ENCODE data around the gene PXN.
"Not testable (repeated sequence)": the region's sequence is repeated elsewhere in the genome, so short reads cannot be mapped to it uniquely, and the experiment has no call there.

Gene PXN

DNA sequence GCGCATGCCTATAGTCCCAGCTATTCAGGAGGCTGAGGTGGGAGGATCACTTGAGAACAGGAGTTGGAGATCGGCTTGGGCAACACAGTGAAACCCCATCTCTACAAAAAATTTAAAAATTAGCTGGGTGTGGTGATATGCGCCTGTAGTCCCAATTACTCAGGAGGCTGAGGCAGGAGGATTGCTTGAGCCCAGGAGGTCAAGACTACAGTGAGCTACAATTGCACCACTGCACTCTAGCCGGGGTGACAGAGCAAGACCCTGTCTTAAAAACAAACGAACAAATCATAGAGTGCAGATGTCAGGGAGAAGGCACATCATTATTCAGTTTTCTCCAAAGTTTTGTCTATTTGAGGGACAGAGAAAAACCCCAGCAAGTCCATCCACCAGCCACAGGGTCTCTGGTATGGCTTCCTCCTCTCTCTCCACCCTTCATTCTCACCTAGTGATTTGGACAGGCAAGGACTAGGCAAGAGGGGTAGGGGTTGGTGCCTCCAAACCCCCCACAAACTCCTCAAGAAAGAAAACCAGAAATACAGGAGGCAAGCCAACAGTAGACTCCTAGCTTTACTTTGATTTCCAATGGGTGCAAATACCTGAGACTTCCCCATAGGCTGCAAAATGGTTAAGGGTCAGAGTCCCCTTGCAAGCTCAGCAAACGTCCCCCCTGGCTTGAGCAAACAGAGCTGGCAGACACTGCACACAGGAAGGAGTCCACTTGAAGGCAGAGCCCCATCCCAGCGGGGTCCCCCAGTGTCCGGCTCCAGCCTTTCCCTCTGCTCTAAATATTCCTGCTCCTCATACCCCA lies 38.1 kb downstream of the PXN start:
- no peak for DNase-seq (ENCODE audit: low spot score)

DNA sequence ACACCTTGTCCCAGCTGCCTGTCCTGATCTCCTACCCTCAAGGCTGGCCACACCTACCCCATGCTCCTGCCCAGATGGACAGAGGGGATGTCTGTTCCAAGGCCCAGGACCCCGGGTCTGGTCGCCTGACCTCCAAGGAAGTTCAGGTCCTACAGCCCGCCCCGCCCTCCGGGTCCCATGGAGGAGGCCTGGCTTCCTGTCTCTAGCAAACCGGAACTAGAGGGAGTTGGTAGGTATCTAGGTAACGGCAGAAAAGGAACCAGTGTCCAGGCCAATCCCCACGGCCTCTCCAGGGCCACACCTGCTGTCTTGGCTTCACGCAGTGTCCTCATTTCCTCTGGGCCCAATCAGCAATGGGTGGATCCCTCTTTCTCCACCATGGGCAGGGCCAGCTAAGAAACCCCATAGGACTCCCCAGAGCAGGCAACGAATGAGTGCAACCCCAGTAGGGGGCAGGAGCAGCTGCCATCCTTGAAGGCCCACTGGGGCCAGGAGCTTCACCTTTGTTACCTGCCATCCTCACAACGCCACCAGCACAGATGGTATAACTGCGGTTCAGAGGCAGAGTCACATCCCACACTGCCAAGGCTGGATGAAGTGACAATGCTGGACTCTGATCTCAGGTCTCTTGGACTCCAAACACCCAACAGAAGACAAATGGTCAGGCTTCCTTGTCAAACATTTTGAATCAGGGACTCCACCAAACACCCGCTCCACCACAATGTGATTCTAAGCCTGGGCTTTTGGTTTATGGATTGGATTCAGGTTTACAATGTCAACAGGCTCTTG lies 39.5 kb downstream of the PXN start:
- no peak for DNase-seq (ENCODE audit: low spot score)

DNA sequence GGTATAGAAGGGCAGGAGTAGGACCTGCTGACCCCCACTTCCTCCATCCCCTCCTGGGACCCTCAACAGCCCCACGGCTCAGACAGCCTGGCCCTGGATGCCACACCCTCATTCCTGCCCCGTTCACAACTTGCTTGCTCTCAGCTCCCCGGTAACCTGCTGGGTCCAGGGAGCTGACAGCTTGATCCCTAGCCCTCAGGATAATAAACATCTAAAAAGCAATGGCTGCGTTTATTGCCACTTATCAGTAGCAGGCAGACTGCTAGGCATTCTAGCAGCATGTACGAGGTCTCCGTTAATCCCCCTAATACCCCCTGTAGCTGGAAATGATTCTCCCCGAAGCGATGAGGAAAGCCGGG lies 40.4 kb downstream of the PXN start:
- no peak for DNase-seq (ENCODE audit: low spot score)

DNA sequence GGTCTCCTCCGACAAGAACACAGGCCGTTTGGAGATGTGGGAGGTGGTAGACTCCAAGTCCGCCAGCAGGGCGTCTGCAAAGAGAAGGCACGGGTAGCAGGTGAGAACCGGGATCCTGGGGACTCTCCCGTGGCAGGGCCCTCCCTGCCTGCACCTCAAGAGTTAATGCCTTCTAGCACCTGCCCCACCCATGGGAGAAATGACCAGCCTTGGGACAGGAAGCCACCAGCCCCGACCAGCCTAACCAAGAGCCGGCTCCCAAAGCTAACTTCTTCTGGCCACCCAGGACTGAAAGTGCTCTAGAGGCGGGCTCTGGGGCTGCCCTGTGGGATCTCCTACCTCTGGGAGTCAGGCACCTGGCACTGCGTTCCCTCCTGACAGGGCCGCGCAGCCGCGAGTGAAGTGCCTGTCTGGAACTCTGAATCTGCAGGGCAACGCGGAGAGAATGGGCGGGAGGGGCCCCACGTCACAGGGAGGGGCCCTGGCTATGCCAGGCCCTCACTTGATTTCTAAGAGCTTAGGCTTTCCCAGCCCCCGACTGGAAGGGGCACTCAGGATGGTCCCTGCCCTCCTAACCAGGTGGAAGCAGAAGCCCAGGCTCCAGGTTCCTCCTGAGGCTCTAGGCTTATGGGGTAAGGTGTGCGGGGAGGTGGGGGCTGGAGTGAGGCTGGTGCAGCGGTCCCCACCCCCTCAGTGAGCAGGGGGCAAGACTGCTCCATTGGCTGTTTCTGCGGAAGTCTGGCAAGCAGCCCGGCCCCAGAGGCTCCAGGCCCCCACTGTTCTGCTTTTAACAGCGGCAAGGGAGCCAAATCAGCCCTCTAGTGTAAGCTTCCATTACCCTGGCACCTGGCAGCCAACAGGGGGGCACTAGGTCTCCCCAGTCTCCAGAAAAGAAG lies 41.0 kb downstream of the PXN start:
- DNase-seq (ENCODE audit: low spot score) = no peak

DNA sequence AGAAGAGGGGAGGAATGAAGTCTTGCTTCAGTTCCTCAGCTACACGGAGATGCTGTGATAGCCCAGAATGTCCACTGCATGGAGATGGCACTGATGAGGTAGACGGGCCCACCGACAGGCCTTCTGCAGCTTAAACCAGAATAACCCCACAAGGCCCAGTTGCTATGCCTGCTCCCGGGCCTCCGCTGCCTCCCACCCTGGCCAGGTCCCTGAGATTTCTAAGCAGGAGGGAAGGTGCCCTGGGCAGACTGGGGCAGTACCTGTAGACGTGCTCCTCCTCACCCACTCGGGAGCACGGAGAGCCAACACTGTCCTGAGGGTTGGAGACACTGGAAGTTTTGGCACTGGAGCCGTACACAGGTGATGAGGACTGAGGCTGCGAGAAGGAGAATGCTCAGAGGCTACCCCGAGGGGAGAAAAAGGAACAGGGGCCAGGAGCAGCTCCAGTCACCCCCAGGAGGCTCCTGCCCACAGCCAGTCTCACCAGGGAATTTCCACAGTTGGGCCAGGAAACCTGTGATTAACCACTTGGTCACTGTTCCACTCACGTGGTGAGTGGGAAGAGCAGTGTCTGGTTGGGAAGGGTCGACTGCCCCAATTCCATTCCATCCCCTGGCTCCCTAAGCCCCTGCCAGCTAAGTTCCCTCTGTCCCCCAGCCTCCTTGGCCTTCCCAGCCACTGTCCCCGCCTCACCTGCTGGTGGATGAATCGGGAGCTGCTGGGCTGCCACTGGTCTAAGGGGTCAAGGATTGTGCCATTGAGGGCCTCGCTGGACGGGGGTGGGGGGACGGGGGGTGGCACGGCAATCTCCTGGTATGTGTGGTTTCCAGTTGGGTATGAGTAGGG lies 41.8 kb downstream of the PXN start:
- DNase-seq (ENCODE audit: low spot score) = no peak

DNA sequence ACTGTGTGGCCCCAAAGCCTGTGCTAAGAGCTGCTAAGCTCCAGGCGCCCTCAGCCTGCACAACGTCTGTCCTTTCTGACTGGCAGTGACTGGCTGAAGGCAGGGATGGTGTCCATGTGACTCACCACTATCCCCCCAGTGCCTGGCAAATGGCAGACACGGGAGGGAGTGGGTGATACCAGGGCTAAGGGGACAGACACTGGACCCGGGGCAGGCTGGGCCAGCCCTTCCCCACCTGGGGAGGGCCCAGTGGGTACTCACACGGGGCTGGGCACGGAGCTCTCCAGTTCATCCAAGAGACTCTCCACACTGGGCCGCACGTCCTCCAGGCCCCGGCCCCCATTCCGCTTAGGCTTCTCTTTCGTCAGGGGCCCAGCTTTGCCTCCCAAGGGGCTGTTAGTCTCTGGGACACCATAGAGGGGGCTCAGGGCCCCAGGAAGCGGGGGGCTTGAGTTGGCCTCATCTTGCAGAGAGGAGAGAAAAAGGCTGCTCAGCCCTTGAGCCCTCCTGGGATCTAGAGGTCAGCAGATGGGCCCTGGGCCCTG lies 43.2 kb downstream of the PXN start:
- DNase-seq (ENCODE audit: low spot score) = no peak

DNA sequence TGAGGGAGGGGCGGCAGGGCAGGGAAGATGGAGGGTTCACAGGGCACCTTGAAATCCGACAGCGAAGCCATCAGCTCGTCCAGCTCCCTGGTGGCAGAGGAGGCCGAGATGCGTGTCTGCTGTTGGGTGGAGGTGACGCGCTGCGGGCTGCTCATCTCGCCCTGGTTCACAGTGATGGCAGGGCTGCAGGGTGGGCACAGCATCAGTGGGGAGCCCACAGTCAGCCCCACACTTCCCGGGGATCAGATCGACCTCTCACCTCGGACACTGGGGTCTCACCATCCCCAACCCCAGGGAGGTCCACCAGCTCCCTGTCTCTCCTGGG lies 44.0 kb downstream of the PXN start:
- DNase-seq (ENCODE audit: low spot score) = no peak

DNA sequence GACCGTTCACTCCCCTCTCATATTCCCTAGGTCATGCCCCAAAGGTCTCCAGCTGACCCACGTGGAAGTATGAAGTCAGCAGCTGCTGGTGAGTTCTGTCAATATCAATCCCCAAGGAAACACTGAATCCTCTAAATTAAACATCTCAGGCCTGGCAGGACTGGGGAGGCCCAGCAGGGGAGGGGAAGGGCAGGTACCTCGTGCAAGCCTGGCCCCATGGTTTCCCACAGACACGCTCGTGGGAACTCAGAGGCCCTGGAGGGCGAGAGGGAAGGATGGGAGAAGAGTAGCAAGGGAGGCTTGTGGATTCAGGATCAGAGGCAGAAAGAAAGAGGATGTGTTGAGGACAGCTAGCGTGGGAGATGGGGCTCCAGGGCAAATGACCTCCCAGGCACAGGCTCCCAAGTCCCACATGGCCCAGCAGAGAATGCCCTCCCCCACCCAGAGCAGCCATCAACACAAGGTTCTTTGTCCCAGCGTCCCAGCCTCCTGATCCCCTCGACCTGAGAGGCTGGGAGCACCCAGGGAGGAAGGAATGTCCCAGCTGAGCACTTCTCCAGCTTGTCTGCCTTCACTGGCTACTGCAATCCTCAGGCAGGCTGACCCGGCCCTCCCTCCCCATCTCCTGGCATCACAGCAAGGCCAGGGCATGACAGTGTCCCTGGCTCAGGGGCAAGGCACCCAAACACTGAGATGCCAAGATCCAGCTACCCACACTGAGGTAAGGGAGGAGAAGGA lies 44.5 kb downstream of the PXN start:
- no peak for DNase-seq (ENCODE audit: low spot score)

DNA sequence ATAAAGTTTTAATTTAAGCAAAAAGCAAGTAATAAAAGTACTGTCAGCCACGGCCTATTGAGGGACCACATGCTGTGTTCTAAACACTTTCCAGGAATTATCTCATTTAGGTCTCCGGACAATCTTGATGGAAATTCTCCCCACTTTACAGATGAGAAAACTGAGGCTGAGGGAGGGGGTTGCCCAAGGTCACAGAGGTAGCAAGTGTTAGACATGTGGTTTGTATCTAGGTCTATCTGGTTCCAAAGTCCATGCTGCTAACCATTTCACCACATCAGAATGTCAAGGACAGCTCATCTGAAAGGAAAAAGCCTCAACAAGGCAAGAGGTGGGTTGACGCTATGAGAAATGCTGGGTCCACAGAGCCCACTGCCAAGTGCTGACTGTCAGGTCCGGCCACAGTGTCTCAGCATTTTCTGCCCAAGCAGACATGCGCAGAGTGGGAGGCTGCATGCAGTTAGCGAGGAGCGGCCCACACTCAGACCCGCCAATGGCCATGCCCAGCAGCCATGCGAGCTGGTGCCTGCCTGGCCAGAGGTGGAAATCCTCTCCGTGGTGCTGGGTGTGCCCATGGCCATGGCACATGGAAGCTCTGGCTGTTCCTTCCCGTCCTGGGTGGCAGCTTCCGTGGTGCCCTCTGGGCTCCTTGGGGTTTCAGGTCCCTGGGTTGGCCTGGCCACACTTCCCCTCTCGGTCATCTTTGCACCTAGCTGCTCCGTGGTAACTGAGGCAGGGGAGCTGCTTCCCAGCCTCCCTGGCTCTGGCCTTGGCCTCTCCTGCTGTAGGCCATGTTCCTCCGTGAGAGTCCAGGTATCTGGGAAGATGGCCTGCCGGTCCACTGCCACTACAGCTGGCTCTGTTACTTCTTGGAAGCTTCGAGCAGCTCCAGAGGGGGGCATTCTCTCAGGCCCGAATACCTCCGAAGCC lies 46.6 kb downstream of the PXN start:
- DNase-seq (ENCODE audit: low spot score) = no peak

DNA sequence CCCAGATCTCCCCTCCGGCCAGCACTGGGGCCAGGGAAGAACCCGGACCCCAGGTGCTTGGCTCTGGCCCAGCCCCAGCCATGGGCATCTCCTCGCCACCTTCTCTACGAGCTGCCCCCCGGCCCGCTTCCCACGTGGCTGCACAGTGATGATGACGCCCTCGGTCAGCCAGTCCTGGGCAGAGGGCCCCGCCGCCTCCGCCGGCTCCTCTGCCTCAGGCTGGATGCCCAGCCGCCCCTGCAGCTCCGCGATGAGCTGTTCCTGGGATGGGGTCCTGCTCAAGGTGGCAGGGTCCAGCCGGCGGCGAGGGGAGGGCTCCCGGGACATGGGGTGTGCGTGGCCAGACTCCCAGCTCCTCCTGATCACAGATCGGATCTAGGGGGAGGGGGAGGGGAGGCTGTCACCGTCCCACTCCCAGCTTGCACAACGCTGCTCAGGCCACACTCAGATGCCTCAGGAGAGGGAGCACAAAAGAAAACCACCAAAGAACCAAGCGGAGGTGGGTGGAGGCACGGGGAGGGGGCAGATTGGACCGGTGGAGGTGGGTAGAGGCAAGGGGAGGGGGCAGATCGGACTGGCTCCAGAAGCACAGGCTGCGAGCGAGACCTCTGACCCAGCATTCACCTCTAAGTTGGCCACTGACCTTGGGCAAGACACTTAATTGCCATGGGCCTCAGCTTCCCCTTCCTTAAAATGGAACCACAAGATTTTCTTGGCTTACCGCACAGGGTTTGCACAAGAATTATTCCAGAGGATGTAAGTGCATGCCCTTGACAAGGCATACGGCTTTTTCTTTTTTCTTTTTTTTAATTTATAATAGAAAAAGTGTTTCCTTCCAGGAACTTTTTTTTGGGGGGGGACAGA lies 48.6 kb downstream of the PXN start:
- peak; percentile 45 for DNase-seq (ENCODE audit: low spot score)

DNA sequence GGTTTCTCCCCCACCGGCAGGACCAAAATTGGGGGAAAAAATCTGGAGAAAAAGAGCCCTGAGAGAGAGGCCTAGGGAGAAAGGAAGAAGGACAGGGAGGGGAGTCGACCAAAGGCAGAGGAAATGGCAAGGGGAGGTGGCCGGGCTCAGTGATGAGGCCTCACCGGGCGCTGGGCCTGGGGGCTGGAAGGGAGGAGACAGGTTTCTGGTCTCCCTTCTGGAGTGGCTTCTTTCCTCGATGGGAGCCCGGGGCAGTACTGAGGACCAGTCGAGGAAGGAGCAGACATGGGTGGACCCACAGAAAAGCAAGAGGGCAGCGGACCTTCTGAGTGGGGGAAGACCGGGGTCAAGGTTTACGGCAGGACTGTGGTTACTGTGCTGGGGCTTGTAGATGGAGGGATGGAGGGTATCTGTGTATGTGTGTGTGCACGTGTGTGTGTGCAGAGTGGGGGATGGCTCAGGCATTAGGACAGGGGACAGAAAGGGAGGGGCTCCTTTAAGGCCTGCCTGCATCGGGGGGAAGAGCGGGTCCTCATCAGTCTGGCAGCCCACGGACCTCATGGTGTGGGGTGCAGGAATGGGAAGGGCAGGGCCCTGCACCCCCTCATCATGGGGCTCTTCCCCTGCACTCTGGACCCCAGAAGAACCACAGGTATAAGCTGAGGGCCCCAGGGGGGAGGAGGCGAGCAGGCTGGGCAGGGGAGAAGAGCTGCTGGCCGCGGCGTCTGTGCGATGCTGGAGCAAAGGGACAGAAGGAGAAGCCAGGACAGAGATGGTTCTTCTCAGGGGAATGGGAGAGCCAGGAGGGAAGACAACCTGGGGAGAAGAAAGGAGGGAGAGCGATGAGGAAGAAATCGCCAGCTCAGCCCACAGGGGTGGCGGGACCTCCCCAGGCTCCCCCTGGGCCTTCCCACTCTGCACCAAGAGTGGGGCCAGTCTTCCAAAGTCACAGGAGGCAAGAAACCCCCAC lies 49.5 kb downstream of the PXN start:
- no peak for DNase-seq (ENCODE audit: low spot score)

DNA sequence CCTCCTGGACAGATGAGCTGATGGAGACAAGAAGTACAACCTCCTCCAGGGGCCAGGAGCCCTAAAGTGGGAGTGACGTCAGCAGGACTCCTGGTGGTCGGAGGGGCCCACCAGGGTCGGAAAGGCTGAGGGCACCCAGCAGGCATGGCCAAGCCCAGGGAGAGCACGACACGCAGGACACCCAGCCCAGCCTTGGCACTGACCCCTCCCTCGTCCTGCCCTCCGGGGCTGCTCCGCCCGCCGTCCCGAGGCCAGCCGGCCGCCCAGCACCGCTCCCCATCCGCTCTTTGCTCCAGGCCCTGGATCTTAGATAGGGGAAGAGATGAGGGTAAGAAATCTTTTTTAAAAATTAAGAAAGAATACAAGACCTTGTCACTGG lies 50.2 kb downstream of the PXN start:
- DNase-seq (ENCODE audit: low spot score) = no peak

DNA sequence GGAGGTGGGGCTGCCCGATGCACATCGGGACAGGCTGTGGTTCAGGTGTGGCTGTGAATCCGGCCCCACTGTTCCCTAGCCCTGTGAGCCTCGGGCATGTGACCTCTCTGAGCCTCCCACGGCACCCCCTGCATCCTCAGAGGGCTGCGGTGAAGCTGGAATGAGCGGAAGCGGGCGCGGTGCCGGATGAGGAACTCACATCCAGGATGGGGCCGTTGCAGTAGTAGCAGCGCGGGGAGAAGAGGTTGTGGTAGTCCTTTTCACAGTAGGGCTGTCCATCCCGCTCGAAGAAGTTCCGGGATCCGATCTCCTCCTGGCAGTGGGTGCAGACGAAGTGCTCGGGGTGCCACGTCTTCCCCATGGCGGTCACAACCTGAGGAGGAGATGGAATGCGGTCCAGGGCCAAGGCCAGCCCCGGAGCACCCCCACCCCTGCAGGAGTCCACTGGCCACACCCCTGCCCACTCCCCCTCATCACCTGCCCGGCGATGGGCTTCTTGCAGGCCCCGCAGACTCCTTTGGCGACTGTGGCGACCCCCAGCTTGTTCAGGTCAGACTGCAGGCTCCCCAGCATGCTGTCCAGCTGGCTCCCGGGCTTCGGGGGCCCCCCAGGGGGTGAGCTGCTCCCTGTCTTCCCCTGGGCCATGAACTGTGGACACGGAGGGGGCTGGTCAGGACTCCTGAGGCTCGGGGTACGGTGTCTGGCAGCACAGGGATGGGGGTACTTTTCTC lies 50.7 kb downstream of the PXN start:
- no peak for DNase-seq (ENCODE audit: low spot score)

DNA sequence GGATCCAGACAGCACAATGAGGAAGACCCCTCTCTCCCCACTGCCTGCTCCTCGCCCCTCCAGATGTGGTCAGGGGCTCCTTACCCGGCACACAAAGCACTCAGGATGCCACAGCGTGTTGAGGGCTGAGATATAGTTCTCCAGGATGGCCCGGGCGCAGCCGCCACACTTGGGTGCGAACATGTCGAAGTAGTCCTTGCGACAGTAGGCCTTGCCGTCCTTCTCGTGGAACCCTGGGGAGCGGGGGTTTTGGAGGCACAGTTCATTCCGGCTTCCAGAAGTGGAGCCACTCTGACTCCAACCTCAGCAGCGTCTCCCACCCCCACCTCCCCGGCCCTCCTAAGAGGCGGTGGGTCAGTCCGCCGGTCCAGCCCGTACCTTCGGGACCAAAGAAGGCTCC lies 51.8 kb downstream of the PXN start:
- no peak for DNase-seq (ENCODE audit: low spot score)

DNA sequence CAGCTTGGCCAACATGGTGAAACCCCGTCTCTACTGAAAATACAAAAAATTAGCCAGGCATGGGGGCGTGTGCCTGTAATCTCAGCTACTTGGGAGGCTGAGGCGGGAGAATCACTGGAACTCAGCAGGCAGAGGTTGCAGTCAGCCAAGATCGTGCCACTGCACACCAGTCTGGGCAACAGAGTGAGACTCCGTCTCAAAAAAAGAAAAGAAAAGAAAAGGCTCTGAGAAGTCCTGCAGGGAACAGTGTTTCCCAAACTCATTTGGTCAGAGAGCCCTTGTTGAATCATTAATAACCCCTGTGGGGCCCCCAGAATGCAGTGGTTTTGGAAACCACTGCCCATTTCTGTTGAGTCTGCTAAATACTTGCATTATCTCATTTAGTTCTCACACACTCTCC lies 52.3 kb downstream of the PXN start:
- not testable (repeated sequence) for DNase-seq (ENCODE audit: low spot score)

DNA sequence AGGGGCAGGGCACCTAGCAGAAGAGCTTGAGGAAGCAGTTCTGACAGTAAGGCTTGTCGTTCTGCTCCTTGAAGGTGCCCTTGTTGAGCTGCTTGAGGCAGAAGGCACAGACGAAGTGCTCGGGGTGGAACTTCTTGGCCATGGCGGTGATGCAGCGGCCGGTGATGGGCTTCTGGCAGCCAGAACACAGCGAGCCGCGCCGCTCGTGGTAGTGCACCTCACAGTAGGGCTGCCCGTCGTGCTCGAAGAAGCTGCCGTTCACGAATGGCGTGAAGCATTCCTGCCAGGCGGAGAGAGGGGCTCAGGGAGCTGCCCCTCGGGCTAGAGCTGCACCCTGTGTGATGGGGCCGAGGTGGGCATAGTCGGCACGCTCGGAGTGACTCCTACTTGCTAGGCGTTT lies 53.2 kb downstream of the PXN start:
- DNase-seq (ENCODE audit: low spot score) = no peak

Measured in SK-N-DZ (cell line).